OCI-M1 (cell line): ENCODE measurements around the gene RIMS1.

ENCODE experiments used
- DNase-seq: peaks from one replicate; lab custom pipeline; 2025; lab: John Stamatoyannopoulos, UW

The RIMS1 gene

DNA sequence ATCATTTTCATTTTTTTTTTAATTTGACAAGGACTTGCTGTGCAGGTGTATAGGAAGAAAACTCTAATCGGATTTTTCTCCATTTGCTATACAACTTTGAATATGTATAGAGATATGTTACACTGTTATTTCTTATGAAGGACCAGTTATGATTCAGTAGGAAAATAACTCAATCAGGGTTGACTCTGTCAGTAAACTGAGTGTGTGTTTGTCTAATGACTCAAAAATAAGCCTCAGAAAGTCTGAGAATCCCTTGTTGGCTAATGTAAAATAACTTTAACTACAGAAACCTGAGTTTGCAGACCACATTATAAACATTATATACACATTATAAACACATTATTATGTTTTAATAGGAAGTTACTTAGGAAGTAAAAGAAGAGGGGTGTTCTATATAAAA lies 352.6 kb downstream of the RIMS1 start:
- no peak for DNase-seq

DNA sequence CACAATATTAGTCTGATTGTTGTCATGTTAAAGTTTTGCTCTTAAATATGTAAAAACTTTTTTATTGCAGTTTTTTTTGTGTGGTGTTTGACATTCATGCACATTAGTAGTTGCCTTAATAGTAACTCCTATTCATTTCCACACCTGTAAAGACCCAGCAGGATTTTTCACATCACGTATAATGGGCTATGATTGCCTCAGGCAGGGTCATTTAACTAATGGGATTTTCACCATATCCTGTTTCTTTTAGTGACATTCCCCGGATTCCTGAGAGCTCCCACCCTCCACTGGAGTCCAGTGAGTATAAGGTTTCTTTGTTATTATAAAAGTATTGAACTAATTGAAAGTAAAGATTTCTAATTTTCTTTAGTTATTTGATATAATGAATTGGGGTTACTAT lies 359.2 kb downstream of the RIMS1 start:
- DNase-seq, result no peak

DNA sequence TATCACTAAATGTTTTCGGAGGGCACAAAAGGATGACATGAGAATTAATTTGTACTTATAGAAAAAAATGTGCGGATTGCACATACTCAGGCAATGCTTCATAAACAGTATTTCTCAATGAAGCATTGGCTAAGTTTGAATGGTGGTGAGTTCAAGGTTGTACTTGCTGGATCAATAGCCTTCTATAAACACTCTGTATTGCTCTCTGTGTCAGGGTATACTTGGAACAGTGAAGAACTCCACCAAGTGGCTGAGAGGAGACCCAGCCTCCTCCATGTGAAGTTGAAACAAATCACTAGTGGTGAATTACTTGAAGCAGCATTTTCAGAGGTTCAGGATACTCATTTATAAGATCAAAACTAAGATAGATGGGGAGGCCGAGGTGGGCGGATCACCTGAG lies 360.6 kb downstream of the RIMS1 start:
- peak; percentile 50 for DNase-seq

- peak; percentile 50 for DNase-seq
Observed at GRCh38 chr6:72248621-72249020, 362.3 kb downstream of the RIMS1 start.

DNA sequence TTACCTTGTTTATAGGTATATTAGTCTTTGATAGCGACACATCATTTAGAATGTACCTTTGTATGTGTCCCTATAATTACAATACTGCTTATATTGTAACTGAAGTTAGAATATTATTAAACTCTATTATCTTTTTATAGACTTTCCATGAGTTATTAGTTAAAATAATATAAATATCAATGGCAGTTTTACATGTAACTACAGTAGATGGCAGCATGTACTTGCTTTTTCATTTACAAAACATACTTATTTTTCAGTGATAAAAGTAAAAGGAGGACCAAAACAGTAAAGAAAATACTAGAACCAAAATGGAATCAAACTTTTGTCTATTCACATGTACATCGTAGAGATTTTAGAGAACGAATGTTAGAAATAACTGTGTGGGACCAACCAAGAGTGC lies 364.3 kb downstream of the RIMS1 start:
- no peak for DNase-seq

GRCh38 chr6:72260489-72260888 lies 374.1 kb downstream of the RIMS1 start:
- no peak for DNase-seq

GRCh38 chr6:72261554-72261953 lies 375.2 kb downstream of the RIMS1 start:
- DNase-seq, result no peak

GRCh38 chr6:72262254-72262653 lies 375.9 kb downstream of the RIMS1 start:
- DNase-seq, result no peak

- DNase-seq, result peak; percentile 39
Observed at GRCh38 chr6:72267470-72267869, 381.1 kb downstream of the RIMS1 start.

- no peak for DNase-seq
Observed at GRCh38 chr6:72271531-72271930, 385.2 kb downstream of the RIMS1 start.

DNA sequence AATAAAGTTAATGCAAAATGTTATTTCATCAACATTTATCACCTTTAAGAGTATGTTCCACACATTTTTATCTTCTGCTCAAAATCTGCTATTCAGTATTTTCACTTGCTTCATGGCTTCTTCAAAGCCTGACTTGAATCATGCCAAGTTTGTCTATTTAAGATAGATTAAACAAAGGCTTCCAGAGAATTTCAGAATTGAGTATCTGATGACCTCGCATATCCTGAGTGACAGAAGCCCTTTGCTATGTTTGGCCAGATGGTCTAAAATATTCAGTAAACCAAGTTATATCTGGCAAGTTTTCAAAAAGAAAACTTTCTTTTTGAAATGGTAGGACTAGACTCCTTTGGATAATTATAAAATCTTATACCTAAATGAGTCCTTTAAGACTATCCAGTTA lies 386.6 kb downstream of the RIMS1 start:
- DNase-seq, result no peak

GRCh38 chr6:72275888-72276287 lies 389.5 kb downstream of the RIMS1 start:
- DNase-seq, result no peak

- DNase-seq, result no peak
Observed at GRCh38 chr6:72282201-72282600, 395.9 kb downstream of the RIMS1 start.

GRCh38 chr6:72283571-72283970 lies 397.2 kb downstream of the RIMS1 start:
- DNase-seq, result no peak

- no peak for DNase-seq
Observed at GRCh38 chr6:72286911-72287311, 400.6 kb downstream of the RIMS1 start.

- DNase-seq, result no peak
Observed at GRCh38 chr6:72287801-72288200, 401.5 kb downstream of the RIMS1 start.

GRCh38 chr6:72288592-72288991 lies 402.2 kb downstream of the RIMS1 start:
- no peak for DNase-seq

DNA sequence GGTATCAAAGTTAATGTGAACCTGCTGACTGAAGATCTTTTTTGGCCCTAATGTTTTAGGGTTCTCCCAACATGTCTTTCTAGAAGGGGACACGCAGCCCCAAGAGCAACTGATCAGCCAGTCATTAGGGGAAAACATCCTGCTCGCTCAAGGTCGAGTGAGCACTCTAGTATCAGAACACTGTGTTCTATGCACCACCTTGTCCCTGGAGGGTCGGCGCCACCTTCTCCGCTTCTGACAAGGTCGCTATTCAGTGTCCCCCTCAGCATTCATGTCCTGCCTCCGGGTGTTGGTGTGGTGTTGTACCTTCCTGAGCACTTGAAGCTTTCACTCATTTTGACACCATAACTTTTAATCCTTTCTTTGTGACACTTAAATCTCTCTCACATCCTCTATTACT lies 404.3 kb downstream of the RIMS1 start:
- DNase-seq, result no peak

DNA sequence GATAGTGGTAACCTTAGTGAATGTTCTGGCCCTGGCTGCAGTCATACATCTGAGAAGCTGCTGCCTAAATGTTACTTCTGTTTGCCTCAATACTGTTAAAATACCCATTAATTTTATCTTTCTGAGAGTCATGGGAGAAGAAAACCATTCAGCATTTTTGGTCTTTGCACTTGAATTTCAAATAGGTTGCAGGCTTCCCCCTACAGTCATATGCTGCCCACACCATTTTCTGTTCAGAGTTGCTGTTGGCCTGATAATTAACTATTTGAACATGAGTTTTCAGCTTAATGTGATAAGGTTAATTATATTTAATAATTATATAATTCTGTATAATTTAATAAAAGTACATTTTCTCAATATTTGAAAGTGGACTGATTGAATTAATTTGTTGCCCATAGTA lies 410.0 kb downstream of the RIMS1 start:
- no peak for DNase-seq

- no peak for DNase-seq
Observed at GRCh38 chr6:72305971-72306370, 419.6 kb downstream of the RIMS1 start.

DNA sequence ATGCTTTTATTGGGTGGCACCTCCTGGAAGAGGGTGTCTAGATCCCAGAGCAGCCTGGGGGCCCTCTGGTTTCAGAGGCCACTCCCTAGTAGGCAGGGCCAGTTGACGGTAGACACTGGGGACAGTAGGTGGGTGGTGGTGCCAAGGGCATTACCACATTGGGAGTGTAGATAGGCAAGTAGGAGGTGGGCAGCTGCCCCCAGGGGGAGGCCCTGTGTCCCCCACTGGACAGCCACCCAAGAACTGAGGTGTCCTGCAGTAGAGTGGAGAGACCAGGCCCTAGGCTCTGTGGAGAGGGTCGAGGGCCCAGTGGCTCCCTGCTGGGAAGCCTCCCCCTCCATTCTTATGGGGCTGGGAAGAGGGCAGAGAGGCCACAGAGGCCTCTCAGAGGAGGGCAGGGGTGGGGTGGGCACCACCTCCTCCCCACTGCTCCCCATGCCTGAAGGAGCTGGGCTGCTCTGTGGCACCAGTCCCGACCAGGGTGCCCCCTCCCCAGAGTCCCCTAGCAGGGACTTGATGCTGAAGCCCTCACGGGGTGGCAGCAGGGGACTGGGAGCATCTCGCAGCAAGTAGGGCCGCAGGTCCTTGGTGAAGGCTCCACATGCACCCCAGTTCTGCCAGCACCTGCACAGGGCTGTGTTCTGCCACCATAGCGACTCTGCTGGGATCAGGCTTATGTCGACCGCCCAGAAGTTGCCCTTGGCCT lies 430.5 kb downstream of the RIMS1 start:
- no peak for DNase-seq

- DNase-seq, result no peak
Observed at GRCh38 chr6:72321788-72322187, 435.4 kb downstream of the RIMS1 start.

- DNase-seq, result no peak
Observed at GRCh38 chr6:72322771-72323170, 436.4 kb downstream of the RIMS1 start.

- DNase-seq, result no peak
Observed at GRCh38 chr6:72324591-72324990, 438.2 kb downstream of the RIMS1 start.

DNA sequence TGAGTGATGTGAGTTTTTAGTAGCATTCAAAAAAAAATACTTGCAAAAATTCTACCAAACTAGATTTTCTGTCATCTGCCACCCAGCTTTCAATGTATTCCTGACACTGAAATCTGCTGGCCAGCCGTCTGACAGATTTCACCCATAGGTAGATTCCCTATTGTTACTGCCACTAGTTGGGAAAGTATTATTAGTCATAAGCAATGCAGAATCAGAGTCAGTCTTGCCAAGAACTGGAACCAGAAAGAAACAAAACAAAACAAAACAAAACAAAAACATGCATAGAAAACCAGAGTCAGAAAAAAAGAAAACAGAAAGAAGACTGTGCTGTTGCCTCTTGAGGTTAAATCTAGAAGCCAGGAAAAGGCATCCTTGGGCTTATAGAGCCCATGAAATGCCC lies 442.4 kb downstream of the RIMS1 start:
- no peak for DNase-seq
